Skeletal muscle tissue (tissue), 4 donors: ENCODE data around the gene GTF2H4. TPM values are rescaled to one million over a fixed set of nuclear protein-coding genes. Genes with fewer than 3 reads are reported as not detected.
A peak's percentile ranks its signal among the peaks of the same experiment; 100 is the strongest.

Experiments used
- H3K27ac ChIP-seq: one replicate; pipeline ENCODE4 v1.7.0; 2013; ENCODE audit warnings: mild to moderate bottlenecking, low read depth, low read length, inconsistent platforms
- H3K27me3 ChIP-seq, 3 donors: one replicate each; pipeline ENCODE4 v1.7.0; 2013; ENCODE audit warnings: low read length in 3 of 3; ENCODE audit not compliant: control insufficient read depth in 3 of 3, insufficient read depth in 3 of 3
- H3K36me3 ChIP-seq, 3 donors: one replicate each; pipeline ENCODE4 v1.7.0; 2013; ENCODE audit warnings: low read length in 3 of 3; ENCODE audit not compliant: control insufficient read depth in 3 of 3, insufficient read depth in 3 of 3
- H3K4me1 ChIP-seq, 3 donors: one replicate each; pipeline ENCODE4 v1.7.0; 2013; ENCODE audit warnings: low read length in 3 of 3, mild to moderate bottlenecking in 3 of 3; ENCODE audit not compliant: control insufficient read depth in 3 of 3, insufficient read depth in 3 of 3
- H3K4me3 ChIP-seq, 3 donors: one replicate each; pipeline ENCODE4 v1.7.0; 2013; ENCODE audit warnings: low read length in 3 of 3
- H3K9ac ChIP-seq, 3 donors: one replicate each; pipeline ENCODE4 v1.7.0; 2013; ENCODE audit warnings: low read length in 3 of 3, mild to moderate bottlenecking in 3 of 3, moderate library complexity in 2 of 3, low read depth in 1 of 3
- H3K9me3 ChIP-seq, 3 donors: one replicate each; pipeline ENCODE4 v1.7.0; 2013; ENCODE audit warnings: low read length in 3 of 3; ENCODE audit not compliant: control insufficient read depth in 3 of 3
- total RNA-seq: library from RNA; depleted of rRNA; stranded (reverse); fragments of >200 nt; gene quantifications from one replicate; pipeline ENCODE4 v1.2.3, GENCODE V29; 2014
- donor health status: Osteomylitis.

GTF2H4 gene
- total RNA-seq, 1 donor from 2014 or later: 7.3 TPM

DNA sequence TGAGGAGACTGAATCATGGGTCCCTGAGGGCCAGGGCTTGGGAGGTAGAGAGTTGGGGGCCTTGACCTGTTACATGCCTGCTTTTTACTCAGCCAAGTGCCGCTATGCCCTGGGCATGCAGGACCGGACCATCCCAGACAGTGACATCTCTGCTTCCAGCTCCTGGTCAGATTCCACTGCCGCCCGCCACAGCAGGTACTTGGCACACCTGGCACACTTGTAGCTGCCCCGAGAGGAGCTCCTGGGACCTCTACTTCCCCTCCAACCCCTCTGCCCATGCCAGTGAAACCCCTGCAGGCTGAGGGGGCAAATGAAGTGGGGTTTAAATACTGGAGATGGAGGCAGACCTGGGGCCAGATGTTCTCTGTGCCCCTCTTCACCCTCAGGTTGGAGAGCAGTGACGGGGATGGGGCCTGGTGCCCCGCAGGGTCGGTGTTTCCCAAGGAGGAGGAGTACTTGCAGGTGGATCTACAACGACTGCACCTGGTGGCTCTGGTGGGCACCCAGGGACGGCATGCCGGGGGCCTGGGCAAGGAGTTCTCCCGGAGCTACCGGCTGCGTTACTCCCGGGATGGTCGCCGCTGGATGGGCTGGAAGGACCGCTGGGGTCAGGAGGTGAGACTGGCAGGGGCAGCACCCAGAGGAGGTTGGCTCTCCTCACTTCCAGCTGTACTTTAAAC, 19.1 kb upstream of the GTF2H4 start:
- H3K9ac ChIP-seq: peak overlapping the region in 2 of 3 donors; percentile 2 to 10
- no peaks in the 10 kb centered on the region for H3K9me3 ChIP-seq
- no peak overlapping the region for H3K27ac ChIP-seq
- peak overlapping the region in 1 of 3 donors; percentile 15 for H3K4me3 ChIP-seq
- no peaks in the 10 kb centered on the region for H3K27me3 ChIP-seq
- peaks cover 27 to 46% (median 45%) of the 10 kb centered on the region in 3 donors for H3K4me1 ChIP-seq
- peaks cover 48 to 54% (median 50%) of the 10 kb centered on the region in 3 donors for H3K36me3 ChIP-seq

DNA sequence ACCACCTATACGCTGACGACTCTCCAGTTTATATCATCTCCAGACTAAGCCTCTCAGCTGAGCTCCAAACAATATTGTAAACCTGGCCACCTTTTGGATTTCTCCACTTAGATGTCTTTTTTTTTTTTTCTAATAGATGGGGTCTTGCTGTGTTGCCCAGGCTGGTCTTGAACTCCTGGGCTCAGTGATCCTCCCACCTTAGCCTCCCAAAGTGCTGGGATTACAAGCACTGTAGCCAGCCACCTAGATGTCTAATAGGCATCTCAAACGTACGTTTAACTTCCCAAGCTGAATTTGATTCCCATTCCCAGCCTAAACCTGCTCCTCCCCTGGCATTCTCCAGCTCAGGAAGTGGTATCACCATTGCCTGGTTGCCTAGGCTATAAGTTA, 18.5 kb upstream of the GTF2H4 start:
- Histone ChIP-seq H3K27ac (no peak overlapping the region), H3K4me3 (no peak overlapping the region), H3K4me1 (peaks cover 27 to 46% (median 45%) of the 10 kb centered on the region in 3 donors), H3K36me3 (peaks cover 52 to 60% (median 54%) of the 10 kb centered on the region in 3 donors), H3K27me3 (no peaks in the 10 kb centered on the region), H3K9me3 (no peaks in the 10 kb centered on the region), H3K9ac (peak overlapping the region in 1 of 3 donors; percentile 10)

DNA sequence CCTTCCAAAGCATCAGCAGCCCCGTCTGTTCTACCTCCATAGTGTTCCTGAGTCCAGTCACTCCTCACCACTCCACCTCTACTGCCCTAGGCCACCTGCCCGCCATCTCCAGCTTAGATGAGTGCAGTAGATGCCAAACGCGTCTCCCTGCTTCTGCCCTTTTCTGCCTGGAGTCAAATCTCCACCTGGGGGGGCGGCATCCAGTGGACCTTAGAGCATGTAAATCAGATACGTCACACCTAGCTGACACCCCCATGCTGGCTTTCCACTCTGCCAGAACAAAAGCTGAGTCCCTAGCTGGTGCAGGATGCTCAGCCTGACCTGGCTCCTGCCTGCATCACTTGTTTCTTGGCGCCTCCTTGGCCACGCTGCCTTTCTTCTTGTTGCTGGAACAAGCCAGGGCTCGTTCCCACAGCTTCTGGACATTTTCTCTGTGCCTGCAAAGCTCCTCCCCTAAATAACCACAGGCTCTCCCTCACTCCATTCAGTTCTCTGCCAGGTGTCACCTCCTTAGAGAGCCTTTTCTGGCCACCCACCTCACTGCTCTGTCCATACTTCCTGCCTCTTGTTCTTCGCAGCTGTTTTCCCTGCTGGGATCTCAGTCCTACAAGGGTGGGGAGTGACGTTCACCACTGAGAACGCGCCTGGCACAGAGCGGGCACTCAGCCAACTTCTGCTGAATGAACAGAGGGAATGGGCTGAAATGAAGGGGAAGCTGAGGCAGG, 17.9 kb upstream of the GTF2H4 start:
- H3K9me3 ChIP-seq: no peaks in the 10 kb centered on the region
- no peak overlapping the region for H3K4me3 ChIP-seq
- peaks cover 23 to 42% (median 41%) of the 10 kb centered on the region in 3 donors for H3K4me1 ChIP-seq
- H3K9ac ChIP-seq: peak overlapping the region in 1 of 3 donors; percentile 33
- H3K27me3 ChIP-seq: no peaks in the 10 kb centered on the region
- no peak overlapping the region for H3K27ac ChIP-seq
- H3K36me3 ChIP-seq: peaks cover 58 to 66% (median 60%) of the 10 kb centered on the region in 3 donors

DNA sequence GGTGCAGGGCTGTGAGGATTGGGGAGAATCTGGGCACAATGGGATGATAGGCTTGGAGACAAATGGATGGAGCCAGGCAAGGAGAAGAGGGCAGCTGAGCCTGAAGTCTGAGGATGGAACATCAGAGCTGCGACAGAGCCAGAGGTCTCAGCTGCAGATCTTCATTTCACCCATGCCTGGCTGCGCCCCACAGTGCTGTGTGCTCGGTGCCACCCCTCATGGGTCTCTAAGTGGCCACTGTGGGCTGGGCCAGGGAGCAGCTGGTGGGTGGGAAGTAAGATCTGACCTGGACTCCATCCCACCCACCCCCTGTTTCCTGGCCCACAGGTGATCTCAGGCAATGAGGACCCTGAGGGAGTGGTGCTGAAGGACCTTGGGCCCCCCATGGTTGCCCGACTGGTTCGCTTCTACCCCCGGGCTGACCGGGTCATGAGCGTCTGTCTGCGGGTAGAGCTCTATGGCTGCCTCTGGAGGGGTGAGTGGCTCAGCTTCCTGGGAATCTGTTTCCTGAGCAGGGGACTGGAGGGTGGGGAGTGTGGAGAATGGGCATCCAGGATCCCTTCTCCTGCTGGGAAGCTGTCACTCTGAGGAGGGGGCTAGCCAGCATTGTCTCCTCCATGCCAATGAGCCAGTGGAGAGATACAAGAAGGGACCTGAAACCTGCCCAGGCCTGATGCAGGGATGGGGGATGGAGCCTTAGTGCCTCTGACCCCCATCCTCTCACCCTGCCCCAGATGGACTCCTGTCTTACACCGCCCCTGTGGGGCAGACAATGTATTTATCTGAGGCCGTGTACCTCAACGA, 17.2 kb upstream of the GTF2H4 start:
- Histone ChIP-seq H3K4me1 (peaks cover 15 to 34% (median 33%) of the 10 kb centered on the region in 3 donors), H3K27me3 (no peaks in the 10 kb centered on the region), H3K27ac (no peak overlapping the region), H3K4me3 (no peak overlapping the region), H3K9ac (peak overlapping the region in 1 of 3 donors; percentile 33), H3K9me3 (no peaks in the 10 kb centered on the region), H3K36me3 (peaks cover 66 to 73% (median 67%) of the 10 kb centered on the region in 3 donors)

DNA sequence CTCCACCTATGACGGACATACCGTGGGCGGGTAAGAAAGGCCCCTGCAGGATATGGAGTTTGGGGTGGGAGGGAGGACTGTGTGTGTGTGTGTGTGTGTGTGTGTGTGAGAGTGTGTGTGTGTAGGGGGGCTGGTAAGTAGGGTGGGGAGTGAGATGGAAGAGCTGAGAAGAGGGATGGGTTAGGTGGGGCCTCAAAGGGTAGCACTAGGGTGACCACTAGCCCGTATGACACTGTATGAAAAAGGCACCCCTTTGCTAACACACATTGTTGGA, 16.6 kb upstream of the GTF2H4 start:
- Histone ChIP-seq H3K27me3 (no peaks in the 10 kb centered on the region), H3K36me3 (peaks cover 71 to 79% (median 71%) of the 10 kb centered on the region in 3 donors), H3K27ac (no peak overlapping the region), H3K4me3 (no peak overlapping the region), H3K4me1 (peaks cover 10 to 29% (median 28%) of the 10 kb centered on the region in 3 donors), H3K9me3 (no peaks in the 10 kb centered on the region), H3K9ac (no peak overlapping the region)

DNA sequence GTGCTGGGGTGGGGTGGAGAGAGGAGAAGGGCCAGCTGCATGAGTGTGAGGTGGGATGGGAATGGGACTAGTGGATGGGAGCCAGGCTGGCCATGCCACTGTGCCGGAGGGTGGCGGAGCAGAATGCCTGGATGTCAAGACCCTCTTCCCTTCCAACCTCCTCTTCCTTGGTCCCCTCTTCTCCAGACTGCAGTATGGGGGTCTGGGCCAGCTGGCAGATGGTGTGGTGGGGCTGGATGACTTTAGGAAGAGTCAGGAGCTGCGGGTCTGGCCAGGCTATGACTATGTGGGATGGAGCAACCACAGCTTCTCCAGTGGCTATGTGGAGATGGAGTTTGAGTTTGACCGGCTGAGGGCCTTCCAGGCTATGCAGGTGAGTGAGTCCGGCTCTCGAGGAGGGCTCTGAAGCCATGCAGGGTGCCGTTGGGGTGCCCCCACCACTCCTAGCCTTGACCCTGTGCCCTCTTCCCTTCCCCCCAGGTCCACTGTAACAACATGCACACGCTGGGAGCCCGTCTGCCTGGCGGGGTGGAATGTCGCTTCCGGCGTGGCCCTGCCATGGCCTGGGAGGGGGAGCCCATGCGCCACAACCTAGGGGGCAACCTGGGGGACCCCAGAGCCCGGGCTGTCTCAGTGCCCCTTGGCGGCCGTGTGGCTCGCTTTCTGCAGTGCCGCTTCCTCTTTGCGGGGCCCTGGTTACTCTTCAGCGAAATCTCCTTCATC, 16.0 kb upstream of the GTF2H4 start:
- H3K4me3 ChIP-seq: no peak overlapping the region
- H3K27me3 ChIP-seq: no peaks in the 10 kb centered on the region
- peak overlapping the region in 1 of 3 donors; percentile 16 for H3K9ac ChIP-seq
- H3K36me3 ChIP-seq: peaks cover 77 to 85% (median 77%) of the 10 kb centered on the region in 3 donors
- no peaks in the 10 kb centered on the region for H3K9me3 ChIP-seq
- H3K4me1 ChIP-seq: peaks cover 4 to 23% (median 22%) of the 10 kb centered on the region in 3 donors
- no peak overlapping the region for H3K27ac ChIP-seq

DNA sequence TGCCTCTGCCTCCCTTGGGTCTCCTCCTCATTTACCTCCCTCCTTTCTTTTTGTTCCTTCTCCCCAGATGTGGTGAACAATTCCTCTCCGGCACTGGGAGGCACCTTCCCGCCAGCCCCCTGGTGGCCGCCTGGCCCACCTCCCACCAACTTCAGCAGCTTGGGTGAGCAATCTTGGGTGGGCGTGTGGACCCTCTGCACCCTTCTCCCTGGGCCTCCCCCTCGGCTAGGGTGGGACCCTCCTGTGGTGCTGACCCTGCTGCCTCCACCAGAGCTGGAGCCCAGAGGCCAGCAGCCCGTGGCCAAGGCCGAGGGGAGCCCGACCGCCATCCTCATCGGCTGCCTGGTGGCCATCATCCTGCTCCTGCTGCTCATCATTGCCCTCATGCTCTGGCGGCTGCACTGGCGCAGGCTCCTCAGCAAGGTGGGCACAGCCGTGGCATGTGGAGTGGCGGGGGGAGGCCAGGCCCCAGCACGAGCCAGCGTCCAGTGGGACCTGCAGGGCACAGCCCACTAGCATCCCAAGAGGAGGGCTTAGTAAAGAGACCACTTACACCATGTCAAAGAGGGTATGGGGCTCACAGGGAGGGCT, 14.9 kb upstream of the GTF2H4 start:
- H3K27ac ChIP-seq: no peak overlapping the region
- peaks cover 4 to 21% (median 20%) of the 10 kb centered on the region in 3 donors for H3K4me1 ChIP-seq
- H3K36me3 ChIP-seq: peaks cover 85 to 94% (median 87%) of the 10 kb centered on the region in 3 donors
- no peaks in the 10 kb centered on the region for H3K27me3 ChIP-seq
- H3K4me3 ChIP-seq: no peak overlapping the region
- H3K9ac ChIP-seq: no peak overlapping the region
- H3K9me3 ChIP-seq: no peaks in the 10 kb centered on the region

DNA sequence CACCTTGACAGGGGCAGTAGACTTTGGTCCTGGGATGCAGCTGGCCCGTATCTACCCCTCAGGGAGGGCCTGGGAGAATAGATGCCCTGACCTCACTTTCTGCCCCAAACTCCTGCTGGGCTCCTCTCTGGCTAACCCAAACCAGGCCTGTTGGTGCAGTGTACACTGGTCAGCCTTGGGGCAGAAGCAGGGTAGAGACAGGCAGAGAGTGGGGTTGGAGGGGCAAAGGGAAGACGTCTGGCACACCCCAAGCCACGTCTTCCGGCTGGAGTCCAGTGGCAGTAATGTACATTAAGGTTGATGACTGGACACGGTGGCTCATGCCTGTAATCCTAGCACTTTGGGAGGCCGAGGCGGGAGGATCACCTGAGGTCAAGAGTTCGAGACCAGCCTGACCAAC, 14.3 kb upstream of the GTF2H4 start:
- H3K4me3 ChIP-seq: no peak overlapping the region
- H3K4me1 ChIP-seq: peaks cover 3 to 17% (median 15%) of the 10 kb centered on the region in 3 donors
- H3K9ac ChIP-seq: no peak overlapping the region
- peaks cover 90 to 99% (median 92%) of the 10 kb centered on the region in 3 donors for H3K36me3 ChIP-seq
- no peaks in the 10 kb centered on the region for H3K27me3 ChIP-seq
- H3K9me3 ChIP-seq: no peaks in the 10 kb centered on the region
- H3K27ac ChIP-seq: no peak overlapping the region

DNA sequence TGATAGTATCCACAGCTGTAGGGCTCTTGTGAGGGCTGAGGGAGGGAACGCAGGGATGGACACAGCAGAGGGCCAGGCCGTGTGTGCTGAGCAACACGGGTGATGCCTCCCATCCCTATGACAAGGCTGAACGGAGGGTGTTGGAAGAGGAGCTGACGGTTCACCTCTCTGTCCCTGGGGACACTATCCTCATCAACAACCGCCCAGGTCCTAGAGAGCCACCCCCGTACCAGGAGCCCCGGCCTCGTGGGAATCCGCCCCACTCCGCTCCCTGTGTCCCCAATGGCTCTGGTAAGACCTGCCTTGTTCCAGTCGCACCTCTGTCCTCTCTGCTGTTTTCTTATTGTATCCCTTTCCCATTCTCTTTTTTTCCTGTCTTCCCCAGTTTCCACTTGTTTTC, 13.6 kb upstream of the GTF2H4 start:
- no peak overlapping the region for H3K9ac ChIP-seq
- no peak overlapping the region for H3K4me3 ChIP-seq
- no peaks in the 10 kb centered on the region for H3K27me3 ChIP-seq
- H3K9me3 ChIP-seq: no peaks in the 10 kb centered on the region
- peaks cover 0 to 10% (median 9%) of the 10 kb centered on the region in 3 donors for H3K4me1 ChIP-seq
- no peak overlapping the region for H3K27ac ChIP-seq
- peaks cover 89 to 99% (median 91%) of the 10 kb centered on the region in 3 donors for H3K36me3 ChIP-seq
